ENCODE measurements around the gene USP10. TPM values are rescaled to one million over a fixed set of nuclear protein-coding genes. Genes with fewer than 3 reads are reported as not detected.

The USP10 gene
- total and polyA plus RNA-seq, 2 donors, result 39.5 to 44.6 TPM

- no peaks in the 10 kb centered on the region for H3K36me3 ChIP-seq (ENCODE audit: insufficient read depth)
- H3K27ac ChIP-seq (ENCODE audit: low read depth), result no peak overlapping the region
- 96% methylated on average over 2 of the region's 2 CpGs for WGBS
- H3K4me3 ChIP-seq (ENCODE audit: low read depth, low read length), result no peak overlapping the region
- no peak for DNase-seq (ENCODE audit: extremely low spot score)
- no peaks in the 10 kb centered on the region for H3K4me1 ChIP-seq (ENCODE audit: insufficient read depth)
These were observed 4.8 kb upstream of the USP10 start for GRCh38 chr16:84694980-84695379.

- Histone ChIP-seq H3K36me3 (ENCODE audit: insufficient read depth) (no peaks in the 10 kb centered on the region), H3K4me1 (ENCODE audit: insufficient read depth) (no peaks in the 10 kb centered on the region), H3K4me3 (ENCODE audit: low read depth, low read length) (peak overlapping the region; percentile 99), H3K27ac (ENCODE audit: low read depth) (no peak overlapping the region)
- 22% methylated on average over 29 of the region's 29 CpGs for WGBS
- no peak for DNase-seq (ENCODE audit: extremely low spot score)
These were observed 571 bp upstream of the USP10 start for GRCh38 chr16:84699147-84699711.

GRCh38 chr16:84700446-84701300, 873 bp downstream of the USP10 start:
- H3K4me1 ChIP-seq (ENCODE audit: insufficient read depth), result no peaks in the 10 kb centered on the region
- H3K4me3 ChIP-seq (ENCODE audit: low read depth, low read length), result peak overlapping the region; percentile 99
- no peaks in the 10 kb centered on the region for H3K36me3 ChIP-seq (ENCODE audit: insufficient read depth)
- WGBS, result 8% methylated on average over 28 of the region's 28 CpGs
- no peak for DNase-seq (ENCODE audit: extremely low spot score)
- H3K27ac ChIP-seq (ENCODE audit: low read depth), result peak overlapping the region; percentile 79

GRCh38 chr16:84703681-84704080, 3.9 kb downstream of the USP10 start:
- no peak overlapping the region for H3K27ac ChIP-seq (ENCODE audit: low read depth)
- 85% methylated on average over 10 of the region's 10 CpGs for WGBS
- DNase-seq (ENCODE audit: extremely low spot score), result no peak
- no peak overlapping the region for H3K4me3 ChIP-seq (ENCODE audit: low read depth, low read length)
- no peaks in the 10 kb centered on the region for H3K36me3 ChIP-seq (ENCODE audit: insufficient read depth)
- no peaks in the 10 kb centered on the region for H3K4me1 ChIP-seq (ENCODE audit: insufficient read depth)

GRCh38 chr16:84704253-84704652, 4.5 kb downstream of the USP10 start:
- no peak overlapping the region for H3K4me3 ChIP-seq (ENCODE audit: low read depth, low read length)
- 79% methylated on average over 2 of the region's 2 CpGs for WGBS
- no peak overlapping the region for H3K27ac ChIP-seq (ENCODE audit: low read depth)
- no peaks in the 10 kb centered on the region for H3K4me1 ChIP-seq (ENCODE audit: insufficient read depth)
- DNase-seq (ENCODE audit: extremely low spot score), result no peak
- H3K36me3 ChIP-seq (ENCODE audit: insufficient read depth), result no peaks in the 10 kb centered on the region

GRCh38 chr16:84706856-84707255, 7.1 kb downstream of the USP10 start:
- H3K4me3 ChIP-seq (ENCODE audit: low read depth, low read length), result no peak overlapping the region
- DNase-seq (ENCODE audit: extremely low spot score), result no peak
- no peaks in the 10 kb centered on the region for H3K4me1 ChIP-seq (ENCODE audit: insufficient read depth)
- H3K27ac ChIP-seq (ENCODE audit: low read depth), result peak overlapping the region; percentile 6
- H3K36me3 ChIP-seq (ENCODE audit: insufficient read depth), result no peaks in the 10 kb centered on the region
- 73% methylated on average over 1 of the region's 1 CpG for WGBS

- no peaks in the 10 kb centered on the region for H3K4me1 ChIP-seq (ENCODE audit: insufficient read depth)
These were observed 9.8 kb downstream of the USP10 start for GRCh38 chr16:84709609-84710008.

GRCh38 chr16:84710686-84711085, 10.9 kb downstream of the USP10 start:
- Histone ChIP-seq H3K27ac (ENCODE audit: low read depth) (no peak overlapping the region), H3K4me1 (ENCODE audit: insufficient read depth) (no peaks in the 10 kb centered on the region), H3K4me3 (ENCODE audit: low read depth, low read length) (no peak overlapping the region), H3K36me3 (ENCODE audit: insufficient read depth) (no peaks in the 10 kb centered on the region)
- no peak for DNase-seq (ENCODE audit: extremely low spot score)
- 89% methylated on average over 11 of the region's 11 CpGs for WGBS

More at GRCh38 chr16:84709609-84710008, 9.8 kb downstream of the USP10 start:
- Histone ChIP-seq H3K36me3 (ENCODE audit: insufficient read depth) (no peaks in the 10 kb centered on the region), H3K27ac (ENCODE audit: low read depth) (no peak overlapping the region), H3K4me3 (ENCODE audit: low read depth, low read length) (no peak overlapping the region)
- WGBS, result 85% methylated on average over 10 of the region's 10 CpGs
- DNase-seq (ENCODE audit: extremely low spot score), result no peak

- Histone ChIP-seq H3K4me1 (ENCODE audit: insufficient read depth) (no peaks in the 10 kb centered on the region), H3K36me3 (ENCODE audit: insufficient read depth) (no peaks in the 10 kb centered on the region), H3K27ac (ENCODE audit: low read depth) (no peak overlapping the region), H3K4me3 (ENCODE audit: low read depth, low read length) (no peak overlapping the region)
- DNase-seq (ENCODE audit: extremely low spot score), result no peak
- WGBS, result 90% methylated on average over 8 of the region's 8 CpGs
These were observed 12.4 kb downstream of the USP10 start for GRCh38 chr16:84712138-84712671.

GRCh38 chr16:84712801-84713775, 13.3 kb downstream of the USP10 start:
- Histone ChIP-seq H3K36me3 (ENCODE audit: insufficient read depth) (no peaks in the 10 kb centered on the region), H3K4me1 (ENCODE audit: insufficient read depth) (no peaks in the 10 kb centered on the region), H3K4me3 (ENCODE audit: low read depth, low read length) (no peak overlapping the region), H3K27ac (ENCODE audit: low read depth) (no peak overlapping the region)
- WGBS, result 93% methylated on average over 13 of the region's 13 CpGs
- no peak for DNase-seq (ENCODE audit: extremely low spot score)

- H3K4me3 ChIP-seq (ENCODE audit: low read depth, low read length), result no peak overlapping the region
- H3K4me1 ChIP-seq (ENCODE audit: insufficient read depth), result no peaks in the 10 kb centered on the region
- H3K27ac ChIP-seq (ENCODE audit: low read depth), result no peak overlapping the region
- no peak for DNase-seq (ENCODE audit: extremely low spot score)
- 87% methylated on average over 6 of the region's 6 CpGs for WGBS
- no peaks in the 10 kb centered on the region for H3K36me3 ChIP-seq (ENCODE audit: insufficient read depth)
These were observed 14.2 kb downstream of the USP10 start for GRCh38 chr16:84714028-84714427.

- 63% methylated on average over 3 of the region's 3 CpGs for WGBS
These were observed 15.6 kb downstream of the USP10 start for GRCh38 chr16:84715424-84715823.

GRCh38 chr16:84715854-84716253, 16.1 kb downstream of the USP10 start:
- no peak for DNase-seq (ENCODE audit: extremely low spot score)
- no peaks in the 10 kb centered on the region for H3K36me3 ChIP-seq (ENCODE audit: insufficient read depth)
- H3K4me3 ChIP-seq (ENCODE audit: low read depth, low read length), result no peak overlapping the region
- H3K4me1 ChIP-seq (ENCODE audit: insufficient read depth), result no peaks in the 10 kb centered on the region
- WGBS, result 94% methylated on average over 7 of the region's 7 CpGs
- H3K27ac ChIP-seq (ENCODE audit: low read depth), result no peak overlapping the region

More at GRCh38 chr16:84715424-84715823, 15.6 kb downstream of the USP10 start:
- Histone ChIP-seq H3K36me3 (ENCODE audit: insufficient read depth) (no peaks in the 10 kb centered on the region), H3K4me1 (ENCODE audit: insufficient read depth) (no peaks in the 10 kb centered on the region), H3K27ac (ENCODE audit: low read depth) (no peak overlapping the region), H3K4me3 (ENCODE audit: low read depth, low read length) (no peak overlapping the region)
- DNase-seq (ENCODE audit: extremely low spot score), result no peak
